ENCODE data around the gene MDK.

DNA sequence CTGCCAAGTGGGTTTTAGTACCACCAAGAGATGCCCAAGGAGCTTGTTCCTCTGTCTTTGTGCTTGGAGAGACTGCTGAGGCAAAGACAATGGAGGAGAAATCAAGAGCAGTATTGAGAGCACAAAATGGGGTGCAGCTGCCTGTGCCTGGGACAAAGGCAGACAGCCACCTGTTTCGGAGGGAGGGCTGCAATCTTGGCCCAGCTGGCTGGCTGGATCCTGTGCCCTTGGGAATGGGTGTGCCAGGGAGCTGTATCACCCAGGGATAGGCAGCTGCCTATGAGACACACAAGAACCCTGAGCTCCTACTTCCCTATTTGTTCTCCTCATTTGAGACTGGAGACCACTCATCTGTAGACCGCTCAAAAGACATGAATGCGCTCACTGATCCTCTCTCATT is 33.4 kb downstream of the MDK start:
- TF ChIP-seq, protein P1, sequence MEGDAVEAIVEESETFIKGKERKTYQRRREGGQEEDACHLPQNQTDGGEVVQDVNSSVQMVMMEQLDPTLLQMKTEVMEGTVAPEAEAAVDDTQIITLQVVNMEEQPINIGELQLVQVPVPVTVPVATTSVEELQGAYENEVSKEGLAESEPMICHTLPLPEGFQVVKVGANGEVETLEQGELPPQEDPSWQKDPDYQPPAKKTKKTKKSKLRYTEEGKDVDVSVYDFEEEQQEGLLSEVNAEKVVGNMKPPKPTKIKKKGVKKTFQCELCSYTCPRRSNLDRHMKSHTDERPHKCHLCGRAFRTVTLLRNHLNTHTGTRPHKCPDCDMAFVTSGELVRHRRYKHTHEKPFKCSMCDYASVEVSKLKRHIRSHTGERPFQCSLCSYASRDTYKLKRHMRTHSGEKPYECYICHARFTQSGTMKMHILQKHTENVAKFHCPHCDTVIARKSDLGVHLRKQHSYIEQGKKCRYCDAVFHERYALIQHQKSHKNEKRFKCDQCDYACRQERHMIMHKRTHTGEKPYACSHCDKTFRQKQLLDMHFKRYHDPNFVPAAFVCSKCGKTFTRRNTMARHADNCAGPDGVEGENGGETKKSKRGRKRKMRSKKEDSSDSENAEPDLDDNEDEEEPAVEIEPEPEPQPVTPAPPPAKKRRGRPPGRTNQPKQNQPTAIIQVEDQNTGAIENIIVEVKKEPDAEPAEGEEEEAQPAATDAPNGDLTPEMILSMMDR (IDR thresholded peaks at IDR 0.05; ENCODE audit: extremely low read depth in 1 of 2, insufficient read depth in 1 of 2, low read depth in 1 of 2, low read length in 2 of 2), result no peak
- TF ChIP-seq POLR2AphosphoS5 (IDR thresholded peaks at IDR 0.05; ENCODE audit: insufficient read depth, low read depth, low read length) (no peak), POLR2A (IDR thresholded peaks at IDR 0.05; ENCODE audit: low read depth, low read length) (no peak), EZH2 (IDR thresholded peaks at IDR 0.05; ENCODE audit: borderline replicate concordance, low read depth, low read length, severe bottlenecking) (no peak), MYC (IDR thresholded peaks at IDR 0.05; ENCODE audit: low read depth, low read length) (no peak), JUN (IDR thresholded peaks at IDR 0.05; ENCODE audit: borderline replicate concordance, insufficient read depth, insufficient read length, low read depth) (no peak), GATA2 (IDR thresholded peaks at IDR 0.05; ENCODE audit: insufficient read depth, insufficient read length, low read depth, low read length) (no peak)
- TF ChIP-seq, protein P2, sequence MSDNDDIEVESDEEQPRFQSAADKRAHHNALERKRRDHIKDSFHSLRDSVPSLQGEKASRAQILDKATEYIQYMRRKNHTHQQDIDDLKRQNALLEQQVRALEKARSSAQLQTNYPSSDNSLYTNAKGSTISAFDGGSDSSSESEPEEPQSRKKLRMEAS (IDR thresholded peaks at IDR 0.05; ENCODE audit: insufficient read depth, insufficient read length), result no peak
